ENCODE results near the gene ELMO3.

ELMO3 gene

GRCh38 chr16:67213197-67214019, 14.5 kb downstream of the ELMO3 start:
- H4K12ac ChIP-seq (ENCODE audit: low read depth, low read length) = no peak overlapping the region
- H3K36me3 ChIP-seq (ENCODE audit: control insufficient read depth in 1 of 2, insufficient read depth in 2 of 2, low read length in 2 of 2) = no peaks in the 10 kb centered on the region
- WGBS (ENCODE audit: extremely low coverage, insufficient coverage, insufficient read length) = no CpG with 5 or more reads among the region's 8 CpGs
- no peak overlapping the region for H2AFZ ChIP-seq (ENCODE audit: insufficient read depth, low read length, poor library complexity)
- H3K23ac ChIP-seq (ENCODE audit: low read length) = no peak overlapping the region
- no peak overlapping the region for H2BK5ac ChIP-seq (ENCODE audit: low read depth, low read length, poor library complexity)
- peaks cover 2% of the 10 kb centered on the region for H3K9me3 ChIP-seq (ENCODE audit: insufficient read depth, low read depth, low read length)
- H2BK120ac ChIP-seq (ENCODE audit: insufficient read depth, low read length, poor library complexity) = peak overlapping the region; percentile 14
- peak overlapping the region; percentile 24 for H3K18ac ChIP-seq (ENCODE audit: low read length)
- no peak for DNase-seq
- no peak overlapping the region for H3K9ac ChIP-seq (ENCODE audit: low read length)
- H4K8ac ChIP-seq (ENCODE audit: low read depth, low read length) = peak overlapping the region; percentile 17
- H3K14ac ChIP-seq (ENCODE audit: low read length) = peak overlapping the region; percentile 34
- H2AK5ac ChIP-seq (ENCODE audit: low read length) = peak overlapping the region; percentile 66
- peak overlapping the region; percentile 1 for H3K4me2 ChIP-seq (ENCODE audit: low read length)
- H4K91ac ChIP-seq (ENCODE audit: low read depth, low read length) = no peak overlapping the region
- no peak overlapping the region for H3K4me3 ChIP-seq (ENCODE audit: low read depth, low read length)
- H3K79me1 ChIP-seq (ENCODE audit: low read length) = peaks cover 6% of the 10 kb centered on the region
- H3K27ac ChIP-seq (ENCODE audit: low read depth, low read length) = peak overlapping the region; percentile 72
- H3K27me3 ChIP-seq (ENCODE audit: insufficient read depth, low read length) = no peaks in the 10 kb centered on the region
- peaks cover 10 to 12% of the 10 kb centered on the region in 2 experiments for H3K4me1 ChIP-seq (ENCODE audit: control insufficient read depth in 1 of 2, insufficient read depth in 2 of 2, low read length in 2 of 2)
- peaks cover 2% of the 10 kb centered on the region for H3K79me2 ChIP-seq (ENCODE audit: control insufficient read depth, insufficient read depth, low read length, poor library complexity)
- H3K4ac ChIP-seq (ENCODE audit: low read depth, low read length) = no peak overlapping the region
- H2BK12ac ChIP-seq (ENCODE audit: low read length) = peak overlapping the region; percentile 12

DNA sequence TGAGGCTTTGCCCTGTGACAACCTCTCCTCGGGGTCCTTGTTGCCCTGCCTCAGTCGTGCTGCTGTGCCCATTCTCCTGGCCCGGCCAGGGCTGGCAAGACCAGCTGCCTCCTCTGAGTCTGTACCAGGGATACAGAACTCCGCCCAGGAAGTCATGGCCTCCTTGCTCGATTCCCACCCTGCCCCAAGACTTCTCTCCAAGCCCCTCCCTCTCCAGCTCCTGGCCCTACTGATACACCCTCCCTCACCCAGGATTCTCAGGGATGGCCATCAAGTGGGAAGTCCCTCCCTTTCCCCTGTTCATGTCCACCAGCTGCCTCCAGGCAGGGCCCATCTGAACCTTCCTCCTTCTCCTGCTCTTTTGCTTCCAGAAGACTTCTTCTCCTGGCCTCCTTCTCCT, 16.8 kb downstream of the ELMO3 start:
- no peak overlapping the region for H3K4ac ChIP-seq (ENCODE audit: low read depth, low read length)
- no peak overlapping the region for H2BK5ac ChIP-seq (ENCODE audit: low read depth, low read length, poor library complexity)
- H3K27ac ChIP-seq (ENCODE audit: low read depth, low read length) = no peak overlapping the region
- no peaks in the 10 kb centered on the region for H3K27me3 ChIP-seq (ENCODE audit: insufficient read depth, low read length)
- H3K23ac ChIP-seq (ENCODE audit: low read length) = no peak overlapping the region
- no peak overlapping the region for H4K12ac ChIP-seq (ENCODE audit: low read depth, low read length)
- H2AFZ ChIP-seq (ENCODE audit: insufficient read depth, low read length, poor library complexity) = no peak overlapping the region
- no peak for DNase-seq
- H2BK120ac ChIP-seq (ENCODE audit: insufficient read depth, low read length, poor library complexity) = no peak overlapping the region
- no peaks in the 10 kb centered on the region for H3K36me3 ChIP-seq (ENCODE audit: control insufficient read depth in 1 of 2, insufficient read depth in 2 of 2, low read length in 2 of 2)
- H3K79me1 ChIP-seq (ENCODE audit: low read length) = peaks cover 6% of the 10 kb centered on the region
- no peak overlapping the region for H3K18ac ChIP-seq (ENCODE audit: low read length)
- H4K8ac ChIP-seq (ENCODE audit: low read depth, low read length) = no peak overlapping the region
- no peak overlapping the region for H2BK12ac ChIP-seq (ENCODE audit: low read length)
- no peak overlapping the region for H3K14ac ChIP-seq (ENCODE audit: low read length)
- no peak overlapping the region for H4K91ac ChIP-seq (ENCODE audit: low read depth, low read length)
- no peak overlapping the region for H3K9ac ChIP-seq (ENCODE audit: low read length)
- H3K4me2 ChIP-seq (ENCODE audit: low read length) = no peak overlapping the region
- H2AK5ac ChIP-seq (ENCODE audit: low read length) = no peak overlapping the region
- no CpG with 5 or more reads among the region's 5 CpGs for WGBS (ENCODE audit: extremely low coverage, insufficient coverage, insufficient read length)
- H3K9me3 ChIP-seq (ENCODE audit: insufficient read depth, low read depth, low read length) = peaks cover 2% of the 10 kb centered on the region
- H3K79me2 ChIP-seq (ENCODE audit: control insufficient read depth, insufficient read depth, low read length, poor library complexity) = peaks cover 2% of the 10 kb centered on the region
- H3K4me1 ChIP-seq (ENCODE audit: control insufficient read depth in 1 of 2, insufficient read depth in 2 of 2, low read length in 2 of 2) = peaks cover 8 to 9% of the 10 kb centered on the region in 2 experiments
- H3K4me3 ChIP-seq (ENCODE audit: low read depth, low read length) = no peak overlapping the region

DNA sequence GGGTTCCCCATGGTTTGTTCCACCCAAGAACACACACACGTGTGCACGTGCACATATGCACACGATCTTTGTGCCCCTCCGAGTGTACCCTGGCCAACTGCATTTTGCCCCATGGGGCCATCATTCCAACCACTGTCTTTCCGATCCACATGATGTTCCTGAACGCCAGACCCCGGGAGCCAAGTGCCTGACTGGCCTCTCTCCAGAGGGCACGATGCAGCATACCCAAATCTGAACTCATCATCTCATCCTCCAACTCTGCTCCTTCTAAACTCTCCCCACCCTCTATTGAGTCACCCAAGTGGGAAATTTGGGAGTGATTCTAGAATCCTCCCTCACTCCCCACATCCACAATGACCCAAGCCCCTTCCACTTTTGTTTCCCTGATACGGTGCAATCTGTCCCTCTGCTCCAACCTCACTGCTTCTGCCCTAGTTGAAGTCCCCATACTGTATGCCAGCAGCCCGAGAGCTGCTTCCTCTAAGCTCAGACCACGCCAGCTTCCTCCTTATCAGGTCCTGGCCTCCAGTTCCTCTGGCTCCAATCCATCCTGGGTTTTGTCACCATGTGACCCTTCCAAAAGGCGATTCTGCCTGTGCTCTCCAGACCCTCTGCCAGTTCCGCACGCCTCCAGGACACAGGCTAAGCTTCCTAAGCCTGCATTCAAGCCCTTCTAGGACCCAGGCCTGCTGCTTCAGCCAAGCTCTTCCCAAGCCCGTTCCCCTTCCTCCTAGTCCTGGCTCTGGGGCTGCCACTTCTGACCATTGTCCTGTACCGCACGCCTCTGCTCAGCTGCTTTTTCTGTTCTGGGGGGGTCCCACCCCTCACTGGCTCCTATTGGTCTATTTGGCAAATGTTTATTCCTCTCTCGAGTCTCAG, 17.9 kb downstream of the ELMO3 start:
- no peak overlapping the region for H3K18ac ChIP-seq (ENCODE audit: low read length)
- no peak overlapping the region for H3K27ac ChIP-seq (ENCODE audit: low read depth, low read length)
- H2BK12ac ChIP-seq (ENCODE audit: low read length) = no peak overlapping the region
- H3K79me1 ChIP-seq (ENCODE audit: low read length) = peaks cover 6% of the 10 kb centered on the region
- no peaks in the 10 kb centered on the region for H3K9me3 ChIP-seq (ENCODE audit: insufficient read depth, low read depth, low read length)
- no peak for DNase-seq
- H4K91ac ChIP-seq (ENCODE audit: low read depth, low read length) = no peak overlapping the region
- no peaks in the 10 kb centered on the region for H3K27me3 ChIP-seq (ENCODE audit: insufficient read depth, low read length)
- H2BK5ac ChIP-seq (ENCODE audit: low read depth, low read length, poor library complexity) = no peak overlapping the region
- no peaks in the 10 kb centered on the region for H3K36me3 ChIP-seq (ENCODE audit: control insufficient read depth in 1 of 2, insufficient read depth in 2 of 2, low read length in 2 of 2)
- WGBS (ENCODE audit: extremely low coverage, insufficient coverage, insufficient read length) = no CpG with 5 or more reads among the region's 18 CpGs
- no peak overlapping the region for H2AFZ ChIP-seq (ENCODE audit: insufficient read depth, low read length, poor library complexity)
- no peak overlapping the region for H2AK5ac ChIP-seq (ENCODE audit: low read length)
- peaks cover 2% of the 10 kb centered on the region for H3K79me2 ChIP-seq (ENCODE audit: control insufficient read depth, insufficient read depth, low read length, poor library complexity)
- no peak overlapping the region for H3K4me3 ChIP-seq (ENCODE audit: low read depth, low read length)
- H4K12ac ChIP-seq (ENCODE audit: low read depth, low read length) = no peak overlapping the region
- H4K8ac ChIP-seq (ENCODE audit: low read depth, low read length) = no peak overlapping the region
- no peak overlapping the region for H3K23ac ChIP-seq (ENCODE audit: low read length)
- H3K4me1 ChIP-seq (ENCODE audit: control insufficient read depth in 1 of 2, insufficient read depth in 2 of 2, low read length in 2 of 2) = peaks cover 8 to 9% of the 10 kb centered on the region in 2 experiments
- H3K4ac ChIP-seq (ENCODE audit: low read depth, low read length) = no peak overlapping the region
- H3K14ac ChIP-seq (ENCODE audit: low read length) = no peak overlapping the region
- no peak overlapping the region for H2BK120ac ChIP-seq (ENCODE audit: insufficient read depth, low read length, poor library complexity)
- H3K9ac ChIP-seq (ENCODE audit: low read length) = no peak overlapping the region
- H3K4me2 ChIP-seq (ENCODE audit: low read length) = no peak overlapping the region

DNA sequence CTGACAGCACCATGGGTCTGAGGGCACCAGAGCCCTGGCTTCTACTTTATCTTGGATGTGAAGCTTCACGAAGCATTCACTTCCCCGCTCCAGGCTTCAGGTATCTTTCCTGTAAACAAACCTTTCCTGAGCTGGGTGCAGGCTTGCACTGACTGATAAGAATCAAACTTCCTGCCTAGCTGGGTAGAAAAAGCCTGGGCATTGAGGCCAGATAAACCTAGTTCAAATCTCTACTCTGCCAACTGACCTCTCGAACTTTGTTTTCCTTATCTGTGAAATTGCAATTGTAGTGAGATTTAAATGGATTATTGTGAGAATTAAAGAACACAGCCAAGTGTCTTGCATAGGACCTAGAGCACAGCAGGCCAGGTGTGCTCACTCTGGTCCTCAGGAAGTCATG, 25.1 kb downstream of the ELMO3 start:
- DNase-seq = no peak
- no peak overlapping the region for H3K4me2 ChIP-seq (ENCODE audit: low read length)
- H3K14ac ChIP-seq (ENCODE audit: low read length) = no peak overlapping the region
- H2BK12ac ChIP-seq (ENCODE audit: low read length) = no peak overlapping the region
- H3K4me3 ChIP-seq (ENCODE audit: low read depth, low read length) = no peak overlapping the region
- H3K9ac ChIP-seq (ENCODE audit: low read length) = no peak overlapping the region
- H3K79me2 ChIP-seq (ENCODE audit: control insufficient read depth, insufficient read depth, low read length, poor library complexity) = peaks cover 9% of the 10 kb centered on the region
- H2BK120ac ChIP-seq (ENCODE audit: insufficient read depth, low read length, poor library complexity) = no peak overlapping the region
- peaks cover 1% of the 10 kb centered on the region for H3K9me3 ChIP-seq (ENCODE audit: insufficient read depth, low read depth, low read length)
- H3K27me3 ChIP-seq (ENCODE audit: insufficient read depth, low read length) = no peaks in the 10 kb centered on the region
- no peak overlapping the region for H3K4ac ChIP-seq (ENCODE audit: low read depth, low read length)
- H2AK5ac ChIP-seq (ENCODE audit: low read length) = no peak overlapping the region
- H4K12ac ChIP-seq (ENCODE audit: low read depth, low read length) = no peak overlapping the region
- peaks cover 11% of the 10 kb centered on the region in 2 experiments for H3K36me3 ChIP-seq (ENCODE audit: control insufficient read depth in 1 of 2, insufficient read depth in 2 of 2, low read length in 2 of 2)
- H3K79me1 ChIP-seq (ENCODE audit: low read length) = peaks cover 8% of the 10 kb centered on the region
- H3K27ac ChIP-seq (ENCODE audit: low read depth, low read length) = no peak overlapping the region
- no peak overlapping the region for H3K23ac ChIP-seq (ENCODE audit: low read length)
- H4K91ac ChIP-seq (ENCODE audit: low read depth, low read length) = no peak overlapping the region
- H2AFZ ChIP-seq (ENCODE audit: insufficient read depth, low read length, poor library complexity) = no peak overlapping the region
- no peak overlapping the region for H4K8ac ChIP-seq (ENCODE audit: low read depth, low read length)
- WGBS (ENCODE audit: extremely low coverage, insufficient coverage, insufficient read length) = no CpG with 5 or more reads among the region's 3 CpGs
- no peak overlapping the region for H2BK5ac ChIP-seq (ENCODE audit: low read depth, low read length, poor library complexity)
- H3K4me1 ChIP-seq (ENCODE audit: control insufficient read depth in 1 of 2, insufficient read depth in 2 of 2, low read length in 2 of 2) = peaks cover 12% of the 10 kb centered on the region in 2 experiments
- H3K18ac ChIP-seq (ENCODE audit: low read length) = no peak overlapping the region

All from trophoblast cell (in vitro differentiated cells and primary cell).